Activated T-cell treated with anti-CD3 and anti-CD28 coated beads for 4 hours (primary cell): Measurements from ENCODE around the gene TTLL5.

Experiments used
- DNase-seq: peaks from one replicate; pipeline ENCODE4 v3.0.0-alpha.2; 2020

The TTLL5 gene

GRCh38 chr14:75979071-75979571 is 318.1 kb downstream of the TTLL5 start:
- no peak for DNase-seq

GRCh38 chr14:75979648-75980565 is 318.9 kb downstream of the TTLL5 start:
- DNase-seq = no peak

GRCh38 chr14:75980856-75981255 is 319.8 kb downstream of the TTLL5 start:
- DNase-seq = no peak

- DNase-seq = peak; percentile 49
Observed at GRCh38 chr14:75981426-75982265, 320.6 kb downstream of the TTLL5 start, which contains the start of gene TGFB3. Gene TGFB3 (minus strand): TSS chr14:75981995. CDS start chr14:75980893, 1,102 bp downstream.

- DNase-seq = peak; percentile 67
Observed at GRCh38 chr14:75982266-75983018, 321.4 kb downstream of the TTLL5 start.

- DNase-seq = no peak
Observed at GRCh38 chr14:75983019-75983358, 321.9 kb downstream of the TTLL5 start.

- DNase-seq = no peak
Observed at GRCh38 chr14:75984674-75985073, 323.6 kb downstream of the TTLL5 start.

- DNase-seq = peak; percentile 88
Observed at GRCh38 chr14:75985618-75986438, 324.8 kb downstream of the TTLL5 start, which contains the start of gene IFT43. Gene IFT43 (plus strand): TSS chr14:75985763. CDS start chr14:75985787, 24 bp downstream.

- DNase-seq = no peak
Observed at GRCh38 chr14:75986439-75986765, 325.4 kb downstream of the TTLL5 start.

GRCh38 chr14:75987201-75987970 is 326.3 kb downstream of the TTLL5 start:
- DNase-seq = no peak

GRCh38 chr14:75989134-75989533 is 328.1 kb downstream of the TTLL5 start:
- no peak for DNase-seq

- DNase-seq = no peak
Observed at GRCh38 chr14:75990297-75990696, 329.3 kb downstream of the TTLL5 start.

GRCh38 chr14:75991753-75992152 is 330.7 kb downstream of the TTLL5 start:
- DNase-seq = no peak

- no peak for DNase-seq
Observed at GRCh38 chr14:75993567-75994041, 332.6 kb downstream of the TTLL5 start.

GRCh38 chr14:75995372-75996041 is 334.5 kb downstream of the TTLL5 start:
- no peak for DNase-seq

GRCh38 chr14:75996488-75996887 is 335.4 kb downstream of the TTLL5 start:
- no peak for DNase-seq

- no peak for DNase-seq
Observed at GRCh38 chr14:75999511-76000190, 338.6 kb downstream of the TTLL5 start.

- DNase-seq = no peak
Observed at GRCh38 chr14:76002383-76002782, 341.3 kb downstream of the TTLL5 start.
